ENCODE measurements around the gene ATP4B.

GRCh38 chr13:113630296-113630695, 27.7 kb downstream of the ATP4B start:
- TF ChIP-seq CTCF (conservative IDR thresholded peaks at IDR 0.05; ENCODE audit: low read depth, low read length), result no peak
- TF ChIP-seq EZH2 (IDR thresholded peaks at IDR 0.05; ENCODE audit: borderline replicate concordance, low read depth, low read length, poor library complexity, severe bottlenecking), result no peak

All from A673 (cell line).